SK-N-SH (cell line): ENCODE results near the gene ENPP7. TPM values are rescaled to one million over a fixed set of nuclear protein-coding genes. Genes with fewer than 3 reads are reported as not detected.
A peak's percentile ranks its signal among the peaks of the same experiment; 100 is the strongest.

Experiments used
- CTCF ChIA-PET: fragments of 300-600, 350-600 bp; formaldehyde crosslinking; extraction: SDS; loops from one replicate; lab custom pipeline; 2021; lab: Yijun Ruan, JAX
- POLR2A ChIA-PET: fragments of 350-600 bp; sonication (Branson Sonifier 250); formaldehyde crosslinking; extraction: SDS; loops from one replicate; lab custom pipeline; 2020; ENCODE audit warnings: antibody characterized with exemption, inconsistent platforms; lab: Yijun Ruan, JAX
- DNase-seq: peaks from one replicate; pipeline ENCODE4 v3.0.0; 2012
- H2AFZ ChIP-seq: fragments of 200-600 bp; sonication (generic); 2 replicates; pipeline ENCODE4 v1.8.1; 2016; ENCODE audit warnings: antibody characterized with exemption, mild to moderate bottlenecking, low read depth
- H3F3A ChIP-seq: fragments of 200-600 bp; sonication (generic); replicated peaks from 2 replicates; pipeline ENCODE3; 2016; ENCODE audit warnings: antibody characterized with exemption, mild to moderate bottlenecking; ENCODE audit not compliant: insufficient read depth
- H3K27ac ChIP-seq, 2 experiments: fragments of 200-500 bp in 1 of 2; fragments of 200-600 bp in 1 of 2; sonication (Bioruptor generic) in 1 of 2; sonication (generic), shearing (Covaris generic) in 1 of 2; 2 replicates each; pipeline versions ENCODE4 v1.5.1 to v1.6.1; 2014 to 2016; ENCODE audit warnings: low read depth in 2 of 2, inconsistent platforms in 1 of 2, low read length in 1 of 2, mild to moderate bottlenecking in 1 of 2, mixed read lengths in 1 of 2
- H3K27me3 ChIP-seq: fragments of 200-600 bp; sonication (generic), shearing (Covaris generic); 2 replicates; pipeline ENCODE4 v1.6.1; 2016; ENCODE audit warnings: mixed run types; ENCODE audit not compliant: insufficient read depth
- H3K36me3 ChIP-seq, 2 experiments: fragments of 200-500 bp in 1 of 2; fragments of 200-600 bp in 1 of 2; sonication (Bioruptor generic) in 1 of 2; sonication (generic) in 1 of 2; replicated peaks in 1 of 2; 2 replicates each; pipeline versions ENCODE3 to v1.5.1; 2014 to 2016; ENCODE audit warnings: low read length in 1 of 2, mild to moderate bottlenecking in 1 of 2; ENCODE audit not compliant: insufficient read depth in 2 of 2, control insufficient read depth in 1 of 2
- H3K4me1 ChIP-seq, 2 experiments: fragments of 200-500 bp in 1 of 2; fragments of 200-600 bp in 1 of 2; sonication (Bioruptor generic) in 1 of 2; sonication (generic), shearing (Covaris generic) in 1 of 2; 2 replicates each; pipeline versions ENCODE4 v1.5.1 to v1.6.1; 2014 to 2016; ENCODE audit warnings: low read depth in 1 of 2, low read length in 1 of 2, mixed run types in 1 of 2; ENCODE audit not compliant: insufficient read depth in 2 of 2, control insufficient read depth in 1 of 2
- H3K4me2 ChIP-seq: fragments of 200-600 bp; sonication (generic), shearing (Covaris generic); 2 replicates; pipeline ENCODE4 v1.6.1; 2017; ENCODE audit warnings: mixed run types
- H3K4me3 ChIP-seq, 2 experiments: fragments of 200-500 bp in 1 of 2; fragments of 200-600 bp in 1 of 2; sonication (Bioruptor generic) in 1 of 2; sonication (generic), shearing (Covaris generic) in 1 of 2; 2 replicates each; pipeline versions ENCODE4 v1.5.1 to v1.8.1; 2014 to 2016; ENCODE audit warnings: low read depth in 2 of 2, inconsistent platforms in 1 of 2, low read length in 1 of 2, mild to moderate bottlenecking in 1 of 2, mixed read lengths in 1 of 2, moderate library complexity in 1 of 2
- H3K79me2 ChIP-seq: fragments of 200-600 bp; sonication (generic); 2 replicates; pipeline ENCODE4 v1.8.1; 2017; ENCODE audit warnings: mild to moderate bottlenecking; ENCODE audit not compliant: insufficient read depth
- H3K9ac ChIP-seq: fragments of 200-600 bp; sonication (generic); 2 replicates; pipeline ENCODE4 v1.6.1; 2017; ENCODE audit warnings: mixed run types
- H3K9me2 ChIP-seq: fragments of 200-600 bp; sonication (generic); 2 replicates; pipeline ENCODE4 v1.6.1; 2017; ENCODE audit warnings: mixed run types
- H3K9me3 ChIP-seq: fragments of 200-600 bp; sonication (generic); 2 replicates; pipeline ENCODE4 v1.6.1; 2017; ENCODE audit warnings: mixed run types, mild to moderate bottlenecking, moderate library complexity
- H4K20me1 ChIP-seq: fragments of 200-600 bp; sonication (generic); 2 replicates; pipeline ENCODE4 v1.6.1; 2017; ENCODE audit warnings: mild to moderate bottlenecking, mixed run types; ENCODE audit not compliant: insufficient read depth
- ELF1 ChIP-seq: IDR thresholded peaks from 2 replicates; pipeline ENCODE4 v1.4.0; 2012
- FOXM1 ChIP-seq: IDR thresholded peaks from 2 replicates; pipeline ENCODE4 v1.4.0; 2012; ENCODE audit warnings: low read depth, mild to moderate bottlenecking
- SIN3A ChIP-seq: IDR thresholded peaks from 2 replicates; pipeline ENCODE4 v1.6.1; 2012; ENCODE audit warnings: low read depth, mild to moderate bottlenecking, low read length, moderate library complexity, borderline replicate concordance
- TAF1 ChIP-seq: IDR thresholded peaks from 2 replicates; pipeline ENCODE4 v1.6.1; 2012; ENCODE audit warnings: low read depth, mild to moderate bottlenecking, low read length, moderate library complexity, borderline replicate concordance
- TCF12 ChIP-seq: IDR thresholded peaks from 2 replicates; pipeline ENCODE4 v1.4.0; 2012
- WGBS: methylation state at CpG from one replicate; pipeline ENCODE4 v1.1.6; 2017; ENCODE audit warnings: low lambda C conversion rate; 5-methylcytosine and 5-hydroxymethylcytosine counted together
- polyA plus RNA-seq, 3 experiments: library from polyadenylated mRNA; depleted of rRNA; stranded (reverse); fragments of >200 nt; gene quantifications; 2 replicates each; pipeline ENCODE4 v1.2.3, GENCODE V29; 2012

ENPP7 gene
- polyA plus RNA-seq, 1 of the 3 experiments (the other 2 are of a cell fraction), result not detected

DNA sequence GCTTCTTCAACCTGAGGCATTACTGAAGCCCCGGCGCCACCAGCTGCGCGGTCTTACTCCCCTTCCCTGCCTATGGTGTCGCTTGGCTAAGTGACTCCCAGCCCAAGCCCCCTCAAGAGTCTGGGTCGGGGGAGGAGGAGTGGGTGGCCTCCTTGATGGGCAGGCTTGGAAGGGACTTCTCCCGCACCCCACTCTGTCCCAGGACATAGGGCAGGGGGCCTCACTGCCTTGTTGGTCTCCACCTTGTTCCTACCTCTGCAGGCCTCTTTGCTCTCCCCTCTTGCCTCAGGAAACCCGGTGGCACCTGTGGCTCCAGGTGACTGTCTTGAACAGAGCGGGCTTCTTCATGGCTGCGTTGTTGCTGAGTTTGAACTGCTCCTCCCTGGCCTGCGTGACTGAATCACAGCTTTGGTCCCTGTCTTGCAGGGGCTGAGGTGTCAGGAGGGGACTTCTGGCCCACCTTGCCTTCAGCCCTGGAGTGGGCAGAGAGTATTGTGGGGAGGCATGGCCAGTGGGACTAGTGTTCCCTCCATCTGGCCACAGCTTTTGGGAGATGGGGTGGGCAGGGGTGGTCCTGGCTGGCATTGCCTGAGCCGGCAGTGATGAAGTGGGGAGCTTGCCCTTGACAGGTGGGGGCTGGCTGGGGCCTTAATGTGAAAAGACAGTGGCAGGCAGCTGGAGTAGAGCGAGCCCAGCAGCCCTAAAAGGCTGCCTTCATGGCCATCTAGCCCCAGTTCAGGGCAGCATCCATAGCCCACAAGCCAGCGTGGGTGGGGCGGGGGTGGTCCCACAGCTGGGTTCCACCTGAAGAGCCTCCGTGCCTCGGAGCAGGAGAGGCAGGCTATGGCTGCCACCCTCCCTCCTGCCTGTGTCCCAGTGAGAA lies 54.5 kb downstream of the ENPP7 start:
- peaks cover 15% of the 10 kb centered on the region; the same call in 1 of the 2 replicates for H3K79me2 ChIP-seq
- ChIA-PET POLR2A (interaction anchor here (0.7 to 1.6 kb wide), 3 partner anchors 12 to 201 kb away, joined by 3 to 7 read pairs (median 4); partner anchors contain the start of gene CBX8), CTCF (interaction anchor here (0.6 to 1.0 kb wide), 3 partner anchors 9 to 43 kb away, joined by 3 to 5 read pairs (median 4); no protein-coding TSS in a partner anchor)
- no peak overlapping the region for H3K9ac ChIP-seq
- TF ChIP-seq FOXM1 (no peak), SIN3A (no peak), TAF1 (no peak)
- peaks cover 21% of the 10 kb centered on the region; the same call in 1 of the 2 replicates for H4K20me1 ChIP-seq
- H3K27me3 ChIP-seq, result no peaks in the 10 kb centered on the region
- no peak overlapping the region for H2AFZ ChIP-seq
- no peak for DNase-seq
- peaks cover 12% of the 10 kb centered on the region for H3F3A ChIP-seq
- no peaks in the 10 kb centered on the region for H3K9me3 ChIP-seq
- peaks cover 0 to 32% of the 10 kb centered on the region in 2 experiments; a peak in 2 of 4 replicates for H3K4me1 ChIP-seq
- peaks cover 8 to 50% of the 10 kb centered on the region in 2 experiments for H3K36me3 ChIP-seq
- 94% methylated on average over 15 of the region's 17 CpGs for WGBS
- H3K9me2 ChIP-seq, result no peaks in the 10 kb centered on the region
- no peak overlapping the region for H3K4me3 ChIP-seq
- no peak overlapping the region for H3K4me2 ChIP-seq
- no peak overlapping the region for H3K27ac ChIP-seq

- DNase-seq, result no peak
- H3K4me3 ChIP-seq, result no peak overlapping the region
- peaks cover 15% of the 10 kb centered on the region; the same call in 1 of the 2 replicates for H4K20me1 ChIP-seq
- no peak for TF ChIP-seq TCF12
- TF ChIP-seq ELF1, result no peak
- peaks cover 0 to 32% of the 10 kb centered on the region in 2 experiments; a peak in 2 of 4 replicates for H3K4me1 ChIP-seq
- H2AFZ ChIP-seq, result no peak overlapping the region
- 95% methylated on average over 14 of the region's 15 CpGs for WGBS
- CTCF ChIA-PET, result interaction anchor here (0.6 to 2.1 kb wide), 6 partner anchors 9 to 44 kb away, joined by 3 to 16 read pairs (median 8); partner anchors contain the start of gene CBX2
- no peaks in the 10 kb centered on the region for H3K27me3 ChIP-seq
- H3K9me2 ChIP-seq, result no peaks in the 10 kb centered on the region
- 0 out of 2 replicates have a peak, but pooled peaks cover 6% of the 10 kb centered on the region for H3K79me2 ChIP-seq
- POLR2A ChIA-PET, result interaction anchor here (0.7 to 1.6 kb wide), 4 partner anchors 8 to 200 kb away, joined by 3 to 10 read pairs (median 6); partner anchors contain the start of genes CBX2 and CBX8
- no peak overlapping the region for H3K4me2 ChIP-seq
- peaks cover 4 to 41% of the 10 kb centered on the region in 2 experiments for H3K36me3 ChIP-seq
- no peaks in the 10 kb centered on the region for H3K9me3 ChIP-seq
- peaks cover 12% of the 10 kb centered on the region for H3F3A ChIP-seq
- no peak overlapping the region for H3K9ac ChIP-seq
- peak overlapping the region in 1 of 2 experiments; percentile 47; a peak in 1 of 4 replicates for H3K27ac ChIP-seq
Observed at GRCh38 chr17:79785900-79786810, 55.4 kb downstream of the ENPP7 start.
